Anterior cingulate cortex (tissue), 58 donors: ENCODE measurements around the gene PCDHAC1.
A peak's percentile ranks its signal among the peaks of the same experiment; 100 is the strongest.

Experiments used
- DNase-seq, 58 donors: peaks; one replicate each; lab custom pipeline; 2025; lab: John Stamatoyannopoulos, UW

Gene PCDHAC1

DNA sequence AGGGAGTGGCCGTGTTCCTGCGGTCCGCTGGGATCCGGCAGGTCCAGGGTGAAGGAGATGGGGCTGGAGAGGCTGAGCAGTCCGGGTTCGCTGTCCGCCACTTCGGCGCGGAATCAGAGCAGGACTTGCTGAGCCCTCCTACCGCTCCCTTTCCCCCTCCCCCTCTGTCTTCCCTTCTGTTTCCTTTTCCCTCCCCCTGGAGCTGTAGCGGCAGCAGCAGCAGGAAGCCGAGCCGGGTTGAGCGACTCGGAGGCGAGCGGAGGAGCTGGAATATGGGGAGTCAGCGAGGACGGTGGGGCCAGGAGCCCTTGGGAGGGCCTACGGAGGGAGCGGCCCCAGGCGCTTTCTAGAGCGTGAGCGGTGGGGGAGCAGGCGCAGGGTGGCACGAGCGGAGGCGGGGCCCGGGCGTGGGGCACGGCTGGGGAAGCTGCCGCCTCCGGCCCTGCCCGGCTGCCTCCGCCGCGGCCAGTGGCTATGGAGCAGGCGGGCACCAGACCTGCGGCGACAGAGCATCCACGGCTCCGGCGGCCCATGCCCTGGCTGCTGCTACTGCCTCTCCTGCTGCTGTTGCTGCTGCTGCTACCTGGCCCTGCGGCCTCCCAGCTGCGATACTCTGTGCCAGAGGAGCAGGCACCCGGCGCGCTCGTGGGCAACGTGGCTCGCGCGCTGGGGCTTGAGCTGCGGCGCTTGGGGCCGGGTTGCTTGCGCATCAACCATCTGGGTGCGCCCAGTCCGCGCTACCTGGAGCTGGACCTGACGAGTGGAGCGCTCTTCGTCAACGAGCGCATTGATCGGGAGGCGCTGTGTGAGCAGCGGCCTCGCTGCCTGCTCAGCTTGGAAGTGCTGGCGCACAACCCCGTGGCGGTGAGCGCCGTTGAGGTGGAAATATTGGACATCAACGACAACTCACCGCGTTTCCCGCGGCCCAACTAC lies 40.5 kb downstream of the PCDHAC1 start, which contains the start of gene PCDHAC2:
PCDHAC2 (plus strand) TSS at position 184 of the 933 bp plus-strand sequence; CDS start at position 475, 291 bp downstream.
- peak in 55 of 58 donors; percentile 40 to 88 (median 67) for DNase-seq

DNA sequence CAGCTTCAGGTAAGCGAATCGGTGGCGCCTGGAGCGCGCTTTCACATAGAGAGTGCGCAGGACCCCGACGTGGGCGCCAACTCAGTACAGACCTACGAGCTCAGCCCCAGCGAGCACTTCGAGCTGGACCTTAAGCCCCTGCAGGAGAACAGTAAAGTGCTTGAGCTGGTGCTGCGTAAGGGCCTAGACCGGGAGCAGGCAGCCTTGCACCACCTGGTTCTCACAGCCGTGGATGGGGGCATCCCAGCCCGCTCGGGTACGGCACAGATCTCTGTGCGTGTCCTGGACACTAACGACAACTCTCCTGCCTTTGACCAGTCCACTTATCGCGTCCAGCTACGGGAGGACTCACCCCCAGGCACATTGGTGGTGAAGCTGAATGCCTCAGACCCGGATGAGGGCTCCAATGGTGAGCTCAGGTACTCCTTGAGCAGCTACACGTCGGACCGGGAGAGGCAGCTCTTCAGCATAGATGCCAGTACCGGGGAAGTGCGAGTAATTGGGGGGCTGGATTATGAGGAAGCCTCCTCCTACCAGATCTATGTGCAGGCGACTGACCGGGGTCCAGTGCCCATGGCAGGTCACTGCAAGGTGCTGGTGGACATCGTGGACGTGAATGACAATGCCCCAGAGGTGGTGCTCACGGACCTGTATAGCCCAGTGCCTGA lies 41.3 kb downstream of the PCDHAC1 start:
- no peak for DNase-seq

DNA sequence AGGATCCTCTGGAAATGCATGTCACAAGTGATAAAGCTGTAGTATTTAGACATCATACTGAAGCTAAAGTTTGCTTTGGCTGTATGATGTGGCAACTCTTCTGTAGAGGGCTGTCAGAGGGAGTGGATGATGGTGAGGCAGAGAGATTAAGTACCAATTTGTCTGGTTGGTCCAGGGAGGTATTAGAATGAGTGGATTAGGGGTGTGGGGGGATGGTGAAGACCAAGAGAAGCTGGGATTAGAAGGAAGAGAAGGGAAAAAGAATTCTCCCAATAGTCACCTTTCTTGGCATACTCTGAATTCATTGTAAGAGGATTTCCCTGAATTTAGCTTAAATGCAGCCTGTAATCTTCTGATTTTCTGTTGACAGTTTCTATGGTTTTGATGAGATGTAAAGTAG lies 43.8 kb downstream of the PCDHAC1 start:
- DNase-seq: no peak

DNA sequence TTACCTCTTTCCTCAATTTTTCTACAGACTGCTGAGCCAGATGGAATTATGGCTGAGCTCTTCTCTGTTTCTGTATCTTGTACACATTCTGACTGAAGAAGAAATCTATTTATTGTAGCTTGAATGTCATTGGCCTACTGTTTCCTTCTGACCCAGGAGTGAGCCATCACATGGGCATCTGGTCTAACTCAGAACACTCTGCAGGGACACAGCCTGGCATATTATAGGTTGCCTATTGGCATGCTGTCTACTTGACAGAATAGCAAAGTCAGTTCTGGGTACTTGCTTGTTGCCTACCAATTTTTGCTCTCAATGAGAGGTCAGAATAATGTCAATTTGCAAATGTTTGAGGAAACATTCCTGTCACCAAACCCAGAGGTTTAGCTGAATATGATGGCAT lies 47.5 kb downstream of the PCDHAC1 start:
- no peak for DNase-seq

DNA sequence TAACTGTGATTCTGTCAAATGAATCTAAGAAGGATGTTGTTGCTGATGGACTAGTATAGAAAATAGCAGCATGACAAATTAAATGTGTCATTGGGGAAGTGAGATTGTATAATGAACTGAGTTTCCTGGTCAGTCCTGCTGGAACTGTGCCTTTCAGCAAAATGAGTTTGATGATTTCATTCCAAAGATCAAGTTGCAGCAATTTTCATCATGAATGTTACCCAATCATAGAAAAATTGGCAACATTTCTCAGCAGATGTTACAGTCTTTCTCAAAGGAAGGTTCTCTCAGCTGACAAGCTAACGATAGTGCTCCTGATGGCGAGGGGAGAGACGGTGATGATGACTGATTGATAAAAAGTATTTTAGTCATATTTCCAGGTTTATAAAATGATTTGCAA lies 50.9 kb downstream of the PCDHAC1 start:
- no peak for DNase-seq

DNA sequence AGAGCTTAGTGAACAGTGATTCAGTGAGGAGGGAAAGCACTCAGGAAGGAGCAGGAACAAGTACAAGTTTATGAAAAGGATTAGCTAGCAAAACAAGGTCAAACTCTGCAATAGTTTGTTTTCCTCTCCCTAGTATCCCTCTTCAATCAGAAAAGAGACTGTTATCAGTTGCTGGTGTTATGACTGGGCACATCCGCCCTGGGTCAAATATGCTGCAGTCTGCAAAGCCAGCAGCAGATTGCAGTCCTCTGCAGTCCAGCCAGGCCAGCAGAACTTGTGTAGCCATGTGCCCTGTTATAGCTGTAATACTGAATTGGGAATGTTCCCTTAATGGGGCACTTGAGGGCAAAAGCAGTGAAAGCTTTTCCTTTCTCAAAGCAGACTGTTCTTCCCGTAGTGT lies 52.2 kb downstream of the PCDHAC1 start:
- no peak for DNase-seq

DNA sequence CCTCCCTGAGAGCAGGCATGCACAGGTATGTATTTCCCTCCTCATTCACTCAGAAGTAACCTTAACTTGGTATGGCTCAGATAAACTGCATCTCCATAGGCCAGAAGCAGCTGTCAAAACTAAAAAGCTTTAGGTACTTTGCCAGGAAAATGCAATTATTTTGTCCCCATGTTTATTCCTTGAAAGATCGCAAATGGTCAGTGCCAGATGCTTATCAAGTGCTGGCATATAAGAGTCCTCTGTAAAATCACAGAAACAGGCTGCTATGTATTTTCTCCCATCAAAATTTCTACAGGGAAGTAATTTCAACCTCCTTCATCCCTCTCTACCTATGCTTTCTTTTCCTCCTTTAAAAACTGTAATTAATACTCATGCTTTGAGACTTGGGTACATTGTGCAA lies 52.9 kb downstream of the PCDHAC1 start:
- no peak for DNase-seq
